GM12878 (cell line): ENCODE measurements around the gene GYG2. TPM values are rescaled to one million over a fixed set of nuclear protein-coding genes. Genes with fewer than 3 reads are reported as not detected.
"Not testable (repeated sequence)": the region's sequence is repeated elsewhere in the genome, so short reads cannot be mapped to it uniquely, and the experiment has no call there.

Experiments used
- ATAC-seq: fragments of 200-7000 bp; cut with Tn5 transposase; 3 replicates; pipeline ENCODE4 v1.9.1; 2020; ENCODE audit warnings: mild to moderate bottlenecking, moderate library complexity
- BruUV-seq: library from RNA; stranded (reverse); fragments of 400-500 nt; replicated peaks from 2 replicates; lab custom pipeline; 2021; lab: Mats Ljungman, UMichigan
- CTCF ChIA-PET: fragments of 300-600 bp; sonication (Branson Sonifier 250); formaldehyde crosslinking; extraction: SDS; loops from one replicate; lab custom pipeline; 2021; ENCODE audit warnings: inconsistent platforms; lab: Yijun Ruan, JAX
- POLR2A ChIA-PET: fragments of 350-600 bp; formaldehyde crosslinking; extraction: SDS; loops from one replicate; lab custom pipeline; 2021; ENCODE audit warnings: inconsistent platforms; lab: Charles Lee
- RAD21 ChIA-PET: fragments of 300-600 bp; sonication (Branson Sonifier 250); formaldehyde crosslinking; loops from one replicate; lab custom pipeline; 2023; ENCODE audit warnings: antibody characterized with exemption; ENCODE audit not compliant: unreplicated experiment; lab: Charles Lee
- SMC1A ChIA-PET: fragments of 300-600 bp; sonication (Branson Sonifier 250); formaldehyde crosslinking; loops from one replicate; lab custom pipeline; 2023; ENCODE audit not compliant: unreplicated experiment, uncharacterized antibody; lab: Charles Lee
- DNase-seq: peaks from one replicate; pipeline ENCODE4 v3.0.0-alpha.2; 2011; ENCODE audit warnings: low read depth, low spot score
- FAIRE-seq: peaks from 3 replicates; lab custom pipeline; 2011; peaks lifted over from hg19 to GRCh38; lab: Jason Lieb, UNC
- H2AFZ ChIP-seq: 2 replicates; pipeline ENCODE4 v1.6.0; 2011; ENCODE audit warnings: low read depth, low read length, control low read depth; ENCODE audit not compliant: control insufficient read depth
- H3K27ac ChIP-seq: 2 replicates; pipeline ENCODE4 v1.5.1; 2011; ENCODE audit warnings: control low read depth; ENCODE audit not compliant: control insufficient read depth, insufficient read depth
- H3K27me3 ChIP-seq, 2 experiments: replicated peaks in 1 of 2; 2 replicates each; pipeline versions ENCODE4 v1.6.0 to v1.6.1; 2011; ENCODE audit warnings: low read length in 1 of 2; ENCODE audit not compliant: control insufficient read depth in 2 of 2, insufficient read depth in 2 of 2
- H3K36me3 ChIP-seq, 2 experiments: 2 replicates each; pipeline ENCODE4 v1.5.1; 2011; ENCODE audit warnings: low read length in 1 of 2; ENCODE audit not compliant: control insufficient read depth in 2 of 2, insufficient read depth in 2 of 2
- H3K4me1 ChIP-seq: 2 replicates; pipeline ENCODE4 v1.6.1; 2011; ENCODE audit warnings: mild to moderate bottlenecking, low read length, moderate library complexity, mixed read lengths; ENCODE audit not compliant: control insufficient read depth, insufficient read depth
- H3K4me2 ChIP-seq: 2 replicates; pipeline ENCODE4 v1.6.0; 2011; ENCODE audit warnings: control low read depth; ENCODE audit not compliant: control insufficient read depth, insufficient read depth
- H3K4me3 ChIP-seq: fragments of 200-600 bp; sonication (generic); 2 replicates; pipeline ENCODE4 v1.5.1; 2016
- H3K79me2 ChIP-seq: 2 replicates; pipeline ENCODE4 v1.6.0; 2011; ENCODE audit warnings: low read length; ENCODE audit not compliant: control insufficient read depth, insufficient read depth
- H3K9ac ChIP-seq: 2 replicates; pipeline ENCODE4 v1.8.0; 2011; ENCODE audit warnings: low read length, control low read depth, mixed read lengths; ENCODE audit not compliant: control insufficient read depth, insufficient read depth
- H3K9me3 ChIP-seq: replicated peaks from 3 replicates; pipeline ENCODE4 v1.5.1; 2011; ENCODE audit warnings: mild to moderate bottlenecking, low read length; ENCODE audit not compliant: control insufficient read depth, insufficient read depth
- H4K20me1 ChIP-seq: 2 replicates; pipeline ENCODE4 v1.6.0; 2011; ENCODE audit not compliant: control insufficient read depth, insufficient read depth
- ATF7 ChIP-seq: fragments of 450-650 bp; IDR thresholded peaks from 2 replicates; pipeline ENCODE4 v1.6.1; 2016; ENCODE audit warnings: low read depth, mild to moderate bottlenecking
- DPF2 ChIP-seq: fragments of 450-650 bp; IDR thresholded peaks from 2 replicates; pipeline ENCODE4 v1.6.1; 2017; ENCODE audit warnings: mild to moderate bottlenecking
- FOXK2 ChIP-seq: fragments of 450-650 bp; IDR thresholded peaks from 2 replicates; pipeline ENCODE4 v1.6.1; 2017; ENCODE audit warnings: mild to moderate bottlenecking, moderate library complexity
- IKZF1 ChIP-seq: fragments of 450-650 bp; conservative IDR thresholded peaks from 2 replicates; pipeline ENCODE4 v1.6.1; 2017; ENCODE audit warnings: antibody characterized with exemption, mild to moderate bottlenecking
- IKZF2 ChIP-seq, 2 experiments: fragments of 450-650 bp; IDR thresholded peaks; 2 replicates each; pipeline ENCODE4 v1.6.1; 2017; ENCODE audit warnings: mild to moderate bottlenecking in 2 of 2, moderate library complexity in 2 of 2
- KAT2A ChIP-seq: conservative IDR thresholded peaks from 2 replicates; pipeline ENCODE4 v1.6.1; 2011; ENCODE audit warnings: low read depth, low read length; ENCODE audit not compliant: control insufficient read depth
- MTA3 ChIP-seq: IDR thresholded peaks from 2 replicates; pipeline ENCODE4 v1.6.1; 2012; ENCODE audit warnings: low read length, inconsistent platforms, borderline replicate concordance
- NFYA ChIP-seq: IDR thresholded peaks from 2 replicates; pipeline ENCODE4 v1.6.1; 2011; ENCODE audit warnings: low read depth, mild to moderate bottlenecking, low read length, improper control_type of control experiment, borderline replicate concordance
- RELA ChIP-seq: fragments of 450-650 bp; IDR thresholded peaks from 2 replicates; pipeline ENCODE4 v1.8.0; 2014; ENCODE audit warnings: borderline replicate concordance; ENCODE audit not compliant: partially characterized antibody
- SREBF2 ChIP-seq: IDR thresholded peaks from 2 replicates; pipeline ENCODE4 v1.6.1; 2012; ENCODE audit warnings: mild to moderate bottlenecking, low read length
- ZZZ3 ChIP-seq: IDR thresholded peaks from 2 replicates; pipeline ENCODE4 v1.6.1; 2011; ENCODE audit warnings: low read depth; ENCODE audit not compliant: control insufficient read depth, insufficient read length
- WGBS: methylation state at CpG from one replicate; pipeline ENCODE4 v1.1.6; 2016; ENCODE audit warnings: low lambda C conversion rate; ENCODE audit not compliant: insufficient replicate concordance, insufficient coverage; ENCODE audit errors: missing lambda C conversion rate; 5-methylcytosine and 5-hydroxymethylcytosine counted together
- in situ Hi-C: fragments of 300-500 bp; cut with MboI; formaldehyde crosslinking; loops from 9 replicates; pipeline ENCODE4 v1.14.3; 2018; ENCODE audit warnings: mixed read lengths
- intact Hi-C: fragments of 100-400 bp; cut with micrococcal nuclease; formaldehyde crosslinking; loops from one replicate; pipeline ENCODE4 v1.14.2; 2022; ENCODE audit not compliant: unreplicated experiment
- polyA plus RNA-seq, 11 experiments: library from polyadenylated mRNA; depleted of rRNA in 4 of 11; unstranded in 6 of 11; stranded (reverse) in 5 of 11; fragments of >200 nt; fragmentation: Nextera tagmentation in 4 of 11; fragmentation: Illumina TruSeq in 1 of 11; extraction: Ambion mirVana in 4 of 11; extraction: Trizol in 1 of 11; gene quantifications; 1 replicate in 1 of 11; 2 replicates in 10 of 11; pipeline versions ENCODE4 v1.2.1 to v1.2.3, GENCODE V29; 2011 to 2016; ENCODE audit warnings: inconsistent platforms in 2 of 11, missing spikeins in 2 of 11, low read depth in 1 of 11
- total RNA-seq, 4 experiments: library from RNA; depleted of rRNA in 3 of 4; stranded (reverse); fragments of >200 nt in 3 of 4; fragmentation: Illumina TruSeq in 1 of 4; extraction: Trizol in 1 of 4; gene quantifications; 2 replicates each; pipeline versions ENCODE4 v1.2.1 to v1.2.3, GENCODE V29; 2013 to 2021
- TF ChIP-seq, protein P1 (sequence below): fragments of 450-650 bp; formaldehyde crosslinking; IDR thresholded peaks from 2 replicates; pipeline ENCODE4 v1.4.0; 2022; ENCODE audit warnings: mild to moderate bottlenecking, moderate library complexity
- TF ChIP-seq, protein P2 (sequence below): fragments of 450-650 bp; IDR thresholded peaks from 2 replicates; pipeline ENCODE4 v1.6.1; 2017; ENCODE audit warnings: low read depth, mild to moderate bottlenecking, moderate library complexity

GYG2 gene
- total and polyA plus RNA-seq, 10 of the 15 experiments (the other 5 are each of a cell fraction or from before 2014, with no cell fraction given), result 0.05 TPM; not detected in 9

GRCh38 chrX:2780472-2781225 is 48.1 kb upstream of the GYG2 start:
- CTCF ChIA-PET, H3K4me1 ChIP-seq, DNase-seq, H3K27me3 ChIP-seq, H3K79me2 ChIP-seq, in situ Hi-C loops, RAD21 ChIA-PET, H3K4me3 ChIP-seq, H3K36me3 ChIP-seq, H3K9ac ChIP-seq, H2AFZ ChIP-seq, H4K20me1 ChIP-seq, H3K9me3 ChIP-seq, intact Hi-C loops, BruUV-seq, H3K27ac ChIP-seq, POLR2A ChIA-PET, H3K4me2 ChIP-seq, FAIRE-seq: not testable (repeated sequence)
- 0 out of 4 replicates have a peak, but pooled peaks of 1 of the 2 experiments have one; percentile 15 for TF ChIP-seq IKZF2 (IDR thresholded peaks at IDR 0.05)
- WGBS, result 68% methylated on average over 11 of the region's 12 CpGs
- peak; percentile 85 for ATAC-seq
- SMC1A ChIA-PET, result interaction anchor here (2.3 kb wide), 1 partner anchor 39 kb away, joined by 5 read pairs; no protein-coding TSS in a partner anchor

GRCh38 chrX:2781226-2781571 is 47.5 kb upstream of the GYG2 start:
- ChIA-PET POLR2A (no interaction called here), RAD21 (no interaction called here), CTCF (interaction anchor here (1.4 kb wide), 1 partner anchor 33 kb away, joined by 4 read pairs; no protein-coding TSS in a partner anchor), SMC1A (interaction anchor here (2.3 kb wide), 1 partner anchor 39 kb away, joined by 5 read pairs; no protein-coding TSS in a partner anchor)
- no peaks in the 10 kb centered on the region for H3K79me2 ChIP-seq
- no peak overlapping the region for H3K9ac ChIP-seq
- no peaks in the 10 kb centered on the region for H3K36me3 ChIP-seq
- H3K4me1 ChIP-seq, result peaks cover 5% of the 10 kb centered on the region; the same call in 1 of the 2 replicates
- no peaks in the 10 kb centered on the region for H4K20me1 ChIP-seq
- H3K4me2 ChIP-seq, result no peak overlapping the region
- in situ Hi-C loops (no loop called here), intact Hi-C loops (no loop called here)
- ATAC-seq (no peak; the same call in 1 of the 3 replicates), FAIRE-seq (no peak), DNase-seq (no peak)
- H3K4me3 ChIP-seq, result no peak overlapping the region
- BruUV-seq, result no TSS peak
- no peak overlapping the region for H3K27ac ChIP-seq
- H2AFZ ChIP-seq, result no peak overlapping the region
- H3K27me3 ChIP-seq, result no peaks in the 10 kb centered on the region
- WGBS, result 100% methylated on average over 1 of the region's 1 CpG
- no peaks in the 10 kb centered on the region for H3K9me3 ChIP-seq
- no peak for TF ChIP-seq FOXK2
- no peak for TF ChIP-seq DPF2
- TF ChIP-seq MTA3, result no peak
- TF ChIP-seq IKZF1, result no peak
- TF ChIP-seq SREBF2, result no peak
- no peak for TF ChIP-seq ZZZ3
- no peak for TF ChIP-seq ATF7
- TF ChIP-seq RELA, result no peak
- TF ChIP-seq NFYA, result no peak
- TF ChIP-seq KAT2A, result no peak
- TF ChIP-seq, protein P1, sequence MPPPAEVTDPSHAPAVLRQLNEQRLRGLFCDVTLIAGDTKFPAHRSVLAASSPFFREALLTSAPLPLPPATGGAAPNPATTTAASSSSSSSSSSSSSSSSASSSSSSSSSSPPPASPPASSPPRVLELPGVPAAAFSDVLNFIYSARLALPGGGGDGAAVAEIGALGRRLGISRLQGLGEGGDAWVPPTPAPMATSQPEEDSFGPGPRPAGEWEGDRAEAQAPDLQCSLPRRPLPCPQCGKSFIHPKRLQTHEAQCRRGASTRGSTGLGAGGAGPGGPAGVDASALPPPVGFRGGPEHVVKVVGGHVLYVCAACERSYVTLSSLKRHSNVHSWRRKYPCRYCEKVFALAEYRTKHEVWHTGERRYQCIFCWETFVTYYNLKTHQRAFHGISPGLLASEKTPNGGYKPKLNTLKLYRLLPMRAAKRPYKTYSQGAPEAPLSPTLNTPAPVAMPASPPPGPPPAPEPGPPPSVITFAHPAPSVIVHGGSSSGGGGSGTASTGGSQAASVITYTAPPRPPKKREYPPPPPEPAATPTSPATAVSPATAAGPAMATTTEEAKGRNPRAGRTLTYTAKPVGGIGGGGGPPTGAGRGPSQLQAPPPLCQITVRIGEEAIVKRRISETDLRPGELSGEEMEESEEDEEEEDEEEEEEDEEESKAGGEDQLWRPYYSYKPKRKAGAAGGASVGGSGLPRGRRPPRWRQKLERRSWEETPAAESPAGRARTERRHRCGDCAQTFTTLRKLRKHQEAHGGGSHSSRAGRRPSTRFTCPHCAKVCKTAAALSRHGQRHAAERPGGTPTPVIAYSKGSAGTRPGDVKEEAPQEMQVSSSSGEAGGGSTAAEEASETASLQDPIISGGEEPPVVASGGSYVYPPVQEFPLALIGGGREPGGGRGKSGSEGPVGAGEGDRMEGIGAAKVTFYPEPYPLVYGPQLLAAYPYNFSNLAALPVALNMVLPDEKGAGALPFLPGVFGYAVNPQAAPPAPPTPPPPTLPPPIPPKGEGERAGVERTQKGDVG (CRISPR knock-in tag), result no peak
- TF ChIP-seq, protein P2, sequence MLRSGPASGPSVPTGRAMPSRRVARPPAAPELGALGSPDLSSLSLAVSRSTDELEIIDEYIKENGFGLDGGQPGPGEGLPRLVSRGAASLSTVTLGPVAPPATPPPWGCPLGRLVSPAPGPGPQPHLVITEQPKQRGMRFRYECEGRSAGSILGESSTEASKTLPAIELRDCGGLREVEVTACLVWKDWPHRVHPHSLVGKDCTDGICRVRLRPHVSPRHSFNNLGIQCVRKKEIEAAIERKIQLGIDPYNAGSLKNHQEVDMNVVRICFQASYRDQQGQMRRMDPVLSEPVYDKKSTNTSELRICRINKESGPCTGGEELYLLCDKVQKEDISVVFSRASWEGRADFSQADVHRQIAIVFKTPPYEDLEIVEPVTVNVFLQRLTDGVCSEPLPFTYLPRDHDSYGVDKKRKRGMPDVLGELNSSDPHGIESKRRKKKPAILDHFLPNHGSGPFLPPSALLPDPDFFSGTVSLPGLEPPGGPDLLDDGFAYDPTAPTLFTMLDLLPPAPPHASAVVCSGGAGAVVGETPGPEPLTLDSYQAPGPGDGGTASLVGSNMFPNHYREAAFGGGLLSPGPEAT, result no peak
